ENCODE results near the gene TMC7. TPM values are rescaled to one million over a fixed set of nuclear protein-coding genes. Genes with fewer than 3 reads are reported as not detected.

TMC7 gene
- total RNA-seq, 4 donors from 2014 or later: 0.31 to 0.72 (median 0.64) TPM; not detected in 1

DNA sequence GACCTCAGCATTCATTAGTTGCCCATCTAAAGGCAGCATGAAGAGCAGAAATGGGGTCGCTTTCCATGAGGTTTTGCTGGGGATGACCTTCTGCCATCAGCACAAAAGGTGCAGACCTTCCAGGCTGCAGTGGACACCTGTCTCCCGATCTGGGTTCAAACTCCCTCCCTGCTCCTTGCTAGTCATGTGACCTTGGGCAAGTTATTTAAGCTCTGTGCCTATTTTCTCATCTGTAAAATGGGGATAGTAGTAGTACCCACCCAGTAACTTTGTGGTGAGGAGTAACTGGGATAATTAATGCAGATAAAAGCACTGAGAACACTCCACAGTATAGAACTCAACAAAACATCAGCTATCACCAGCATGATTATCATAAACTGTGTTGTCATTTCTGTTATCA, 62.3 kb downstream of the TMC7 start:
- no peaks in the 10 kb centered on the region for H3K27me3 ChIP-seq
- TF ChIP-seq, protein P1, sequence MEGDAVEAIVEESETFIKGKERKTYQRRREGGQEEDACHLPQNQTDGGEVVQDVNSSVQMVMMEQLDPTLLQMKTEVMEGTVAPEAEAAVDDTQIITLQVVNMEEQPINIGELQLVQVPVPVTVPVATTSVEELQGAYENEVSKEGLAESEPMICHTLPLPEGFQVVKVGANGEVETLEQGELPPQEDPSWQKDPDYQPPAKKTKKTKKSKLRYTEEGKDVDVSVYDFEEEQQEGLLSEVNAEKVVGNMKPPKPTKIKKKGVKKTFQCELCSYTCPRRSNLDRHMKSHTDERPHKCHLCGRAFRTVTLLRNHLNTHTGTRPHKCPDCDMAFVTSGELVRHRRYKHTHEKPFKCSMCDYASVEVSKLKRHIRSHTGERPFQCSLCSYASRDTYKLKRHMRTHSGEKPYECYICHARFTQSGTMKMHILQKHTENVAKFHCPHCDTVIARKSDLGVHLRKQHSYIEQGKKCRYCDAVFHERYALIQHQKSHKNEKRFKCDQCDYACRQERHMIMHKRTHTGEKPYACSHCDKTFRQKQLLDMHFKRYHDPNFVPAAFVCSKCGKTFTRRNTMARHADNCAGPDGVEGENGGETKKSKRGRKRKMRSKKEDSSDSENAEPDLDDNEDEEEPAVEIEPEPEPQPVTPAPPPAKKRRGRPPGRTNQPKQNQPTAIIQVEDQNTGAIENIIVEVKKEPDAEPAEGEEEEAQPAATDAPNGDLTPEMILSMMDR (IDR thresholded peaks at IDR 0.05 in 4 of 5, conservative IDR thresholded peaks at IDR 0.05 in 1 of 5): no peak
- no peak for TF ChIP-seq POLR2A (IDR thresholded peaks at IDR 0.05)
- ATAC-seq (no peak), DNase-seq (no peak)
- H3K9me3 ChIP-seq: no peaks in the 10 kb centered on the region
- H3K4me1 ChIP-seq: no peaks in the 10 kb centered on the region
- in situ Hi-C loops (cut with MboI; ENCODE audit: low sequenced_read_pairs in 4 of 4) (no loop called here), intact Hi-C loops (cut with DNase I; ENCODE audit: low total_unique reads) (no loop called here)
- H3K4me3 ChIP-seq: no peak overlapping the region
- no peaks in the 10 kb centered on the region for H3K36me3 ChIP-seq
- H3K27ac ChIP-seq: no peak overlapping the region

DNA sequence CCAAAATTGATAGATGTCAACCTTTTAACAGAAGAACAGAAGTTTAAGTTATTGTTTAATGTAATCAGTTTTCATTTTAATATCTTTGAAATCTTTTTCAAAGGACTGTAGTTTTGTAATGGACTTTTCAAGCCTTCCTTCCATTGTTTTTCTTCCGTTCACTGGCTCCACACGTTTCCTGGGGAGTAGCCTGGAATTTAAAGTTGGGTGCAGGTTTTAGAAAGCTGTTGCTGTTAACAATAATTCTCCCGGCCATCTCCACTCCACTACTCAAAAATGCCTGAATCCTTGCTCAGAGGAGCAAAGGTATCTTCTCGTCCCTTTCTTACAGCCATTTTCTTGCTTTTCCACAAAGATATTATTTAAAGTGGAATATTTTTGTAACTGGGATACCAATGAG, 79.0 kb downstream of the TMC7 start:
- H3K27ac ChIP-seq: peak overlapping the region in 1 of 4 donors; percentile 29
- intact Hi-C loops (cut with DNase I; ENCODE audit: low total_unique reads): no loop called here
- peaks cover 0 to 7% of the 10 kb centered on the region in 2 donors for H3K4me1 ChIP-seq
- no peaks in the 10 kb centered on the region for H3K9me3 ChIP-seq
- H3K27me3 ChIP-seq: no peaks in the 10 kb centered on the region
- in situ Hi-C loops (cut with MboI; ENCODE audit: low sequenced_read_pairs in 4 of 4): loop anchor here in 1 of 4 donors (25.0 kb wide), 1 partner anchor 275 kb away; the partner anchor contains the start of gene RPS15A
- no peaks in the 10 kb centered on the region for H3K36me3 ChIP-seq
- TF ChIP-seq, protein P1 (IDR thresholded peaks at IDR 0.05 in 4 of 5, conservative IDR thresholded peaks at IDR 0.05 in 1 of 5): no peak
- TF ChIP-seq POLR2A (IDR thresholded peaks at IDR 0.05): no peak
- ATAC-seq (no peak), DNase-seq (no peak)
- H3K4me3 ChIP-seq: no peak overlapping the region

DNA sequence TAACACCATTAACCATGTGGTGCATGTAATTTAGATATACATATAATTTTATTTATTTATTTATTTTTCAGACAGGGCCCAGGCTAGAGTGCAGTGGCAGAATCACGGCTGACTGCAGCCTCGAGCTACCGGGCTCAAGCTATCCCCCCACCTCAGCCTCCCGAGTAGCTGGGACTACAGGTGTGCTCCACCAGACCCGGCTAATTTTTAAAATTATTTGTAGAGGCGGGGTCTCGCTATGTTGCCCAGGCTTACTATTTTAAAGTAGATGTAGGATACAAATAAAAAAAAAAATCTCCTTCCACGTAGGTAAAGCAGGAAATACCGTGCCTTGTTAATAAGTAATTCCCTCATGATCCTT, 83.2 kb downstream of the TMC7 start:
- Histone ChIP-seq H3K36me3 (no peaks in the 10 kb centered on the region), H3K9me3 (no peaks in the 10 kb centered on the region), H3K27me3 (no peaks in the 10 kb centered on the region), H3K27ac (peak overlapping the region; percentile 94 to 99 (median 96)), H3K4me1 (peaks cover 14 to 20% of the 10 kb centered on the region in 2 donors), H3K4me3 (peak overlapping the region; percentile 26 to 95 (median 78))
- intact Hi-C loops (cut with DNase I; ENCODE audit: low total_unique reads) (loop anchor here (1.0 to 5.0 kb wide), 5 partner anchors 45 to 820 kb away; partner anchors contain the start of genes GDE1, ITPRIPL2 and VPS35L), in situ Hi-C loops (cut with MboI; ENCODE audit: low sequenced_read_pairs in 4 of 4) (loop anchor here in 1 of 4 donors (25.0 kb wide), 1 partner anchor 280 kb away; the partner anchor contains the start of gene RPS15A)
- TF ChIP-seq, protein P1 (IDR thresholded peaks at IDR 0.05 in 4 of 5, conservative IDR thresholded peaks at IDR 0.05 in 1 of 5): no peak
- no peak for TF ChIP-seq POLR2A (IDR thresholded peaks at IDR 0.05)
- ATAC-seq: no peak
- DNase-seq: no peak

DNA sequence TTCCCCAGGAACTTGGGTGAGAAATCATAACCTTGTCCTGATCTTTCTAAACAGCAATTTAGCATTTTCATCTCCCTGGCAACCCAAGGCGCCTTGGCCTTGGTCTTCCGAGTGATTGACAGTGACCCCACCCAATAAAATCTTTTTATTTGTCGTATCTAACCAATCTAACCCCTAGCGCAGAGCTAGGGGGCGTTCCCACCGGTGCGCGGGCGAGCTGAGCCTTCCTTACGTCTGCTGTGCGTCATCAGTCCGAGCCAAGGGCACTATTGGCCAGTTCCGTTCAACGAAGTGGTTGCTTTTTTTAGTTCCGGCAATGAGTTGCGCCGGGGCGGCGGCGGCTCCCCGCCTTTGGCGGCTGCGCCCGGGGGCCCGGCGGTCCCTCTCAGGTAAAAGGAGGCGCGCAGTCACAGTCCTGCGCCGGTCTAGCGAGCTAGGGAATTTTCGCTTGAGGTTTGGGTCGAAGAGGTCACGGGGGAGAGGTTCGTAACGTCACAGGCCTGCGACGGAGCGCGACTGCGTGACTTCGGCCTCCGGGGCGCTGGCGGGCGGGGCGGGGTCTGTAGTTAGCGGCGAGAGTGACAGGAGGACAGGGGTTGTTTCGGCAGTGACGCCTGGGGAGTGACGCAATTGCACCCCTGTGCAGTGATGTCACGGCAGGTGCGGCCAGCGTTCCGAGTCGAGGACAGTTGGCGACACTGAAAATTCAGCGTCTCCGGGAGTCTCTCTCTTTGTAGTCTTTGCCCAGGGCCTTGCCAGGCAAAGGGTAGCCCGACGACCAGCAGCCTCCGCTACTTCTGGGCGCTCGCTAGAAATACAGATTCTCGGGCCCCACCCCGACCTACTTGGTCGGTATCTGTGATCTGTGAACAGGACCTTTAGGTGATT, 83.9 kb downstream of the TMC7 start, which contains the start of gene COQ7:
TSS of gene COQ7 (plus strand) at position 266 of the 888 bp plus-strand sequence. CDS start at position 317, 51 bp downstream.
- H3K27me3 ChIP-seq: no peaks in the 10 kb centered on the region
- no peaks in the 10 kb centered on the region for H3K9me3 ChIP-seq
- in situ Hi-C loops (cut with MboI; ENCODE audit: low sequenced_read_pairs in 4 of 4): loop anchor here in 1 of 4 donors (25.0 kb wide), 1 partner anchor 280 kb away; the partner anchor contains the start of gene RPS15A
- intact Hi-C loops (cut with DNase I; ENCODE audit: low total_unique reads): loop anchor here (1.0 to 5.0 kb wide), 5 partner anchors 45 to 820 kb away; partner anchors contain the start of genes GDE1, ITPRIPL2 and VPS35L
- H3K36me3 ChIP-seq: no peaks in the 10 kb centered on the region
- H3K4me3 ChIP-seq: peak within 1 kb of the TSS; percentile 75 to 95 (median 78)
- TF ChIP-seq POLR2A (IDR thresholded peaks at IDR 0.05): peak; percentile 79 to 80
- TF ChIP-seq, protein P1 (IDR thresholded peaks at IDR 0.05 in 4 of 5, conservative IDR thresholded peaks at IDR 0.05 in 1 of 5): no peak
- H3K4me1 ChIP-seq: peaks cover 14 to 20% of the 10 kb centered on the region in 2 donors
- peak; percentile 95 to 98 for ATAC-seq
- peak within 1 kb of the TSS; percentile 94 to 99 (median 96) for H3K27ac ChIP-seq
- peak; percentile 98 to 99 for DNase-seq
